Endodermal cell (in vitro differentiated cells): Measurements from ENCODE around the gene ARID4B. TPM values are rescaled to one million over a fixed set of nuclear protein-coding genes. Genes with fewer than 3 reads are reported as not detected.

Experiments
- DNase-seq: peaks from one replicate; pipeline ENCODE4 v3.0.0-alpha.2; 2017
- H3K27ac ChIP-seq: 2 replicates; pipeline ENCODE4 v1.5.1; 2013; ENCODE audit warnings: mild to moderate bottlenecking, low read depth, low read length, moderate library complexity
- H3K27me3 ChIP-seq: 2 replicates; pipeline ENCODE4 v1.6.1; 2013; ENCODE audit warnings: mild to moderate bottlenecking, low read length, moderate library complexity; ENCODE audit not compliant: insufficient read depth, control insufficient read depth, poor library complexity, severe bottlenecking
- H3K36me3 ChIP-seq: 2 replicates; pipeline ENCODE4 v1.7.0; 2013; ENCODE audit warnings: mild to moderate bottlenecking, low read length, moderate library complexity; ENCODE audit not compliant: control insufficient read depth, insufficient read depth
- H3K4me1 ChIP-seq: one replicate; pipeline ENCODE4 v1.7.0; 2013; ENCODE audit warnings: low read length; ENCODE audit not compliant: control insufficient read depth, insufficient read depth
- H3K4me3 ChIP-seq: 2 replicates; pipeline ENCODE4 v1.5.1; 2013; ENCODE audit warnings: mild to moderate bottlenecking, low read length, moderate library complexity
- H3K9ac ChIP-seq: 2 replicates; pipeline ENCODE4 v1.6.1; 2013; ENCODE audit warnings: mild to moderate bottlenecking, low read length, moderate library complexity; ENCODE audit not compliant: poor library complexity, severe bottlenecking; ENCODE audit errors: extremely low read depth
- H3K9me3 ChIP-seq: 2 replicates; pipeline ENCODE4 v1.6.1; 2013; ENCODE audit warnings: mild to moderate bottlenecking, low read length, moderate library complexity; ENCODE audit not compliant: control insufficient read depth
- H3K27ac Mint-ChIP-seq: 2 replicates; pipeline ENCODE4 v1.8.0; 2020; ENCODE audit warnings: mixed read lengths
- H3K27me3 Mint-ChIP-seq: 2 replicates; pipeline ENCODE4 v1.8.0; 2021; ENCODE audit warnings: mild to moderate bottlenecking, mixed read lengths; ENCODE audit not compliant: insufficient read depth
- H3K36me3 Mint-ChIP-seq: 2 replicates; pipeline ENCODE4 v1.8.0; 2020; ENCODE audit warnings: low read depth, mixed read lengths
- H3K4me1 Mint-ChIP-seq: 2 replicates; pipeline ENCODE4 v1.8.0; 2020; ENCODE audit warnings: mixed read lengths
- H3K4me3 Mint-ChIP-seq: 2 replicates; pipeline ENCODE4 v1.8.0; 2020; ENCODE audit warnings: mild to moderate bottlenecking, moderate library complexity, mixed read lengths
- H3K9me3 Mint-ChIP-seq: 2 replicates; pipeline ENCODE4 v1.8.0; 2020; ENCODE audit warnings: mild to moderate bottlenecking, mixed read lengths
- WGBS, 2 experiments: methylation state at CpG; one replicate each; pipeline versions ENCODE4 v1.1.5 to v1.1.7; 2013; ENCODE audit warnings: missing lambda C conversion rate in 2 of 2, mixed read lengths in 1 of 2; ENCODE audit not compliant: insufficient coverage in 1 of 2, insufficient read length in 1 of 2; 5-methylcytosine and 5-hydroxymethylcytosine counted together
- total RNA-seq, 2 donors: library from RNA; stranded (reverse); fragmentation: NEBNext Ultra II Directional in 1 of 2; extraction: Animal tissue kit (Norgen Biotek cat#: 25700) in 1 of 2; gene quantifications; 2 replicates in 1 of 2; 3 replicates in 1 of 2; pipeline ENCODE4 v1.2.1, GENCODE V29; 2021
- TF ChIP-seq, protein P1 (sequence below): fragments of 200-600 bp; sonication (generic); conservative IDR thresholded peaks from 2 replicates; pipeline ENCODE4 v1.5.0; 2021; ENCODE audit warnings: antibody characterized with exemption, mild to moderate bottlenecking

The ARID4B gene
- total RNA-seq, 2 donors from 2014 or later: 40.6 to 43.1 TPM

- no peak overlapping the region for H3K4me3 ChIP-seq
- H3K27ac ChIP-seq: no peak overlapping the region
- TF ChIP-seq, protein P1, sequence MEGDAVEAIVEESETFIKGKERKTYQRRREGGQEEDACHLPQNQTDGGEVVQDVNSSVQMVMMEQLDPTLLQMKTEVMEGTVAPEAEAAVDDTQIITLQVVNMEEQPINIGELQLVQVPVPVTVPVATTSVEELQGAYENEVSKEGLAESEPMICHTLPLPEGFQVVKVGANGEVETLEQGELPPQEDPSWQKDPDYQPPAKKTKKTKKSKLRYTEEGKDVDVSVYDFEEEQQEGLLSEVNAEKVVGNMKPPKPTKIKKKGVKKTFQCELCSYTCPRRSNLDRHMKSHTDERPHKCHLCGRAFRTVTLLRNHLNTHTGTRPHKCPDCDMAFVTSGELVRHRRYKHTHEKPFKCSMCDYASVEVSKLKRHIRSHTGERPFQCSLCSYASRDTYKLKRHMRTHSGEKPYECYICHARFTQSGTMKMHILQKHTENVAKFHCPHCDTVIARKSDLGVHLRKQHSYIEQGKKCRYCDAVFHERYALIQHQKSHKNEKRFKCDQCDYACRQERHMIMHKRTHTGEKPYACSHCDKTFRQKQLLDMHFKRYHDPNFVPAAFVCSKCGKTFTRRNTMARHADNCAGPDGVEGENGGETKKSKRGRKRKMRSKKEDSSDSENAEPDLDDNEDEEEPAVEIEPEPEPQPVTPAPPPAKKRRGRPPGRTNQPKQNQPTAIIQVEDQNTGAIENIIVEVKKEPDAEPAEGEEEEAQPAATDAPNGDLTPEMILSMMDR: no peak
- H3K9me3 ChIP-seq: no peaks in the 10 kb centered on the region
- no peaks in the 10 kb centered on the region for H3K27me3 Mint-ChIP-seq
- H3K4me1 ChIP-seq: no peaks in the 10 kb centered on the region
- H3K4me3 Mint-ChIP-seq: no peak overlapping the region
- peaks cover 5% of the 10 kb centered on the region for H3K36me3 Mint-ChIP-seq
- peaks cover 8% of the 10 kb centered on the region for H3K4me1 Mint-ChIP-seq
- peaks cover 3% of the 10 kb centered on the region for H3K9me3 Mint-ChIP-seq
- H3K36me3 ChIP-seq: no peaks in the 10 kb centered on the region
- no peak for DNase-seq
- H3K9ac ChIP-seq: no peak overlapping the region
- 84 to 89% methylated on average over 3 of the region's 3 CpGs for WGBS, 2 experiments
- H3K27ac Mint-ChIP-seq: no peak overlapping the region
- no peaks in the 10 kb centered on the region for H3K27me3 ChIP-seq
Measured at GRCh38 chr1:235351441-235351840, 23.5 kb upstream of the ARID4B start.

DNA sequence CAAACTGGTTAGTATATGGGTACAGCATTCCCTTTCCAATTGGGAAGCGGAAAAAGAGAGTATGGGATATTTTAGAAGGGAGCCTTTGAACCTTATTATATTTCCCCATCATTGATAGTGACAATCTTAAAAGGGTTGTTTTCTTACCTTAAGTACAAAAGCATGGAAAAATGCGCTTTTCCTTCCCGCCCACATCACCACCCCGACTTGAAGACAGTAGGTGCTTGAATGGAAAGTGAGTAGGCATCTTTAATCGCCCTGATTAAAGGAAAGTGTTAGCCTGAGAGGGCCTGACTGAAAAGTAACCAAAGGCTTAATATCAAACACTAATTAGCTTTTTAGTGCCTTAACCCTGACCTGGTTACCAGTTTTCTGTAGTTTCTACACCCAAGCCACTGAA, 15.7 kb upstream of the ARID4B start:
- Histone ChIP-seq H3K27me3 (no peaks in the 10 kb centered on the region), H3K9me3 (no peaks in the 10 kb centered on the region), H3K9ac (no peak overlapping the region), H3K27ac (no peak overlapping the region), H3K4me1 (no peaks in the 10 kb centered on the region), H3K36me3 (peaks cover 37% of the 10 kb centered on the region), H3K4me3 (no peak overlapping the region)
- no peaks in the 10 kb centered on the region for H3K4me1 Mint-ChIP-seq
- 95 to 96% methylated on average over 3 to 5 of the region's 5 CpGs for WGBS, 2 experiments
- TF ChIP-seq, protein P1: no peak
- no peaks in the 10 kb centered on the region for H3K27me3 Mint-ChIP-seq
- H3K27ac Mint-ChIP-seq: no peak overlapping the region
- peaks cover 51% of the 10 kb centered on the region for H3K36me3 Mint-ChIP-seq
- DNase-seq: no peak
- H3K9me3 Mint-ChIP-seq: peaks cover 2% of the 10 kb centered on the region
- H3K4me3 Mint-ChIP-seq: no peak overlapping the region

DNA sequence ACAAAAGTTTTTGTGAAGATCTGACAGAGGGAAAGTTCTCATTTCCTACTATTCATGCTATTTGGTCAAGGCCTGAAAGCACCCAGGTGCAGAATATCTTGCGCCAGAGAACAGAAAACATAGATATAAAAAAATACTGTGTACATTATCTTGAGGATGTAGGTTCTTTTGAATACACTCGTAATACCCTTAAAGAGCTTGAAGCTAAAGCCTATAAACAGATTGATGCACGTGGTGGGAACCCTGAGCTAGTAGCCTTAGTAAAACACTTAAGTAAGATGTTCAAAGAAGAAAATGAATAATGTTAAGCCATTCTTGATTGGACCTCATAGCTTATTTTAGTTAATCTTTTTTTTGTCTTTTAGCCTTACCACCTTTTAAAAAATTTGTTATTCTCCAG, 14.5 kb upstream of the ARID4B start:
- TF ChIP-seq, protein P1: no peak
- Mint-ChIP-seq H3K27ac (no peak overlapping the region), H3K36me3 (peaks cover 56% of the 10 kb centered on the region), H3K4me3 (no peak overlapping the region), H3K27me3 (no peaks in the 10 kb centered on the region), H3K9me3 (peaks cover 2% of the 10 kb centered on the region), H3K4me1 (no peaks in the 10 kb centered on the region)
- H3K4me1 ChIP-seq: no peaks in the 10 kb centered on the region
- WGBS, 2 experiments: 93 to 96% methylated on average over 2 to 3 of the region's 3 CpGs
- H3K9ac ChIP-seq: no peak overlapping the region
- no peaks in the 10 kb centered on the region for H3K9me3 ChIP-seq
- no peak overlapping the region for H3K4me3 ChIP-seq
- no peak overlapping the region for H3K27ac ChIP-seq
- DNase-seq: no peak
- peaks cover 41% of the 10 kb centered on the region for H3K36me3 ChIP-seq
- no peaks in the 10 kb centered on the region for H3K27me3 ChIP-seq
